HCT116 (cell line): ENCODE measurements around the gene CPEB1. TPM values are rescaled to one million over a fixed set of nuclear protein-coding genes. Genes with fewer than 3 reads are reported as not detected.

Source experiments
- ATAC-seq: fragments of 200-7000 bp; cut with Tn5 transposase; 2 replicates; pipeline ENCODE4 v1.9.1; 2020; ENCODE audit warnings: mild to moderate bottlenecking, moderate library complexity
- BruUV-seq: library from RNA; stranded (reverse); fragments of 400-500 nt; replicated peaks from 2 replicates; lab custom pipeline; 2021; lab: Mats Ljungman, UMichigan
- CTCF ChIA-PET: fragments of 300-600 bp; sonication (Branson Sonifier 250); formaldehyde crosslinking; loops from one replicate; lab custom pipeline; 2021; ENCODE audit warnings: antibody characterized with exemption; lab: Charles Lee
- POLR2A ChIA-PET: fragments of 300-600, 350-600 bp; sonication (Branson Sonifier 250); formaldehyde crosslinking; loops from one replicate; lab custom pipeline; 2021; ENCODE audit warnings: antibody characterized with exemption; lab: Charles Lee
- RAD21 ChIA-PET, 2 experiments: fragments of 300-600 bp; sonication (Branson Sonifier 250); formaldehyde crosslinking; loops; one replicate each; lab custom pipeline; 2023; ENCODE audit warnings: low total read pairs in 2 of 2; ENCODE audit not compliant: uncharacterized antibody in 2 of 2, unreplicated experiment in 2 of 2, low non-redundant PET in 1 of 2; lab: Charles Lee
- DNase-seq: peaks from one replicate; pipeline ENCODE4 v3.0.0-alpha.2; 2010; ENCODE audit warnings: low read depth, low spot score
- H2AFZ ChIP-seq: fragments of 200-600 bp; shearing (Covaris generic), sonication (generic); 2 replicates; pipeline ENCODE4 v1.6.1; 2017; ENCODE audit warnings: low read depth, mixed run types, mixed read lengths, antibody characterized with exemption, low read length; ENCODE audit not compliant: poor library complexity, severe bottlenecking
- H3K27ac ChIP-seq: 2 replicates; pipeline ENCODE4 v1.5.1; 2012; ENCODE audit warnings: low read depth, low read length
- H3K27me3 ChIP-seq: fragments of 200-600 bp; sonication (generic); 2 replicates; pipeline ENCODE4 v1.6.1; 2016; ENCODE audit warnings: mixed run types, low read length, mixed read lengths; ENCODE audit not compliant: insufficient read depth
- H3K36me3 ChIP-seq, 2 experiments: fragments of 200-500 bp in 1 of 2; fragments of 200-600 bp in 1 of 2; sonication (Bioruptor generic) in 1 of 2; sonication (generic) in 1 of 2; 2 replicates each; pipeline versions ENCODE4 v1.5.1 to v1.6.1; 2014 to 2016; ENCODE audit warnings: low read length in 2 of 2, inconsistent platforms in 1 of 2, mixed read lengths in 1 of 2, mixed run types in 1 of 2; ENCODE audit not compliant: insufficient read depth in 2 of 2, control insufficient read depth in 1 of 2
- H3K4me1 ChIP-seq, 2 experiments: fragments of 200-600 bp in 1 of 2; sonication (generic) in 1 of 2; 2 replicates each; pipeline versions ENCODE4 v1.5.1 to v1.6.1; 2012 to 2017; ENCODE audit warnings: low read length in 2 of 2, inconsistent platforms in 1 of 2, mild to moderate bottlenecking in 1 of 2, mixed read lengths in 1 of 2, mixed run types in 1 of 2, moderate library complexity in 1 of 2; ENCODE audit not compliant: insufficient read depth in 2 of 2, control insufficient read depth in 1 of 2
- H3K4me2 ChIP-seq: fragments of 200-600 bp; sonication (generic); 2 replicates; pipeline ENCODE4 v1.6.1; 2017; ENCODE audit warnings: mixed run types, low read length, mixed read lengths
- H3K4me3 ChIP-seq, 2 experiments: fragments of 200-600 bp in 1 of 2; sonication (generic) in 1 of 2; replicated peaks in 1 of 2; 2 replicates each; pipeline ENCODE4 v1.5.1; 2011 to 2016; ENCODE audit warnings: low read length in 2 of 2, control low read depth in 1 of 2, low read depth in 1 of 2, mild to moderate bottlenecking in 1 of 2, mixed read lengths in 1 of 2, mixed run types in 1 of 2
- H3K79me2 ChIP-seq: fragments of 200-600 bp; sonication (generic); 2 replicates; pipeline ENCODE4 v1.6.1; 2017; ENCODE audit warnings: mild to moderate bottlenecking, mixed run types, low read length, moderate library complexity, mixed read lengths; ENCODE audit not compliant: insufficient read depth
- H3K9ac ChIP-seq: fragments of 200-600 bp; sonication (generic); 2 replicates; pipeline ENCODE4 v1.6.1; 2016; ENCODE audit warnings: low read length, mixed read lengths
- H3K9me2 ChIP-seq: fragments of 200-600 bp; sonication (generic), shearing (Covaris generic); 2 replicates; pipeline ENCODE4 v1.6.1; 2017; ENCODE audit warnings: mixed run types, mild to moderate bottlenecking, moderate library complexity; ENCODE audit not compliant: insufficient read depth
- H3K9me3 ChIP-seq, 2 experiments: fragments of 200-500 bp in 1 of 2; fragments of 200-600 bp in 1 of 2; sonication (Bioruptor generic) in 1 of 2; sonication (generic) in 1 of 2; 2 replicates each; pipeline ENCODE4 v1.6.1; 2014 to 2017; ENCODE audit warnings: low read length in 2 of 2, mixed read lengths in 2 of 2, inconsistent platforms in 1 of 2, low read depth in 1 of 2, mild to moderate bottlenecking in 1 of 2, mixed run types in 1 of 2, moderate library complexity in 1 of 2; ENCODE audit not compliant: control insufficient read depth in 1 of 2, insufficient read depth in 1 of 2
- H4K20me1 ChIP-seq: fragments of 200-600 bp; sonication (generic), shearing (Covaris generic); 2 replicates; pipeline ENCODE4 v1.6.1; 2017; ENCODE audit warnings: mixed run types, mild to moderate bottlenecking, moderate library complexity; ENCODE audit not compliant: insufficient read depth
- CBX3 ChIP-seq: IDR thresholded peaks from 2 replicates; pipeline ENCODE4 v1.6.1; 2012; ENCODE audit warnings: low read depth
- EZH2phosphoT487 ChIP-seq: fragments of 200-600 bp; IDR thresholded peaks from 2 replicates; pipeline ENCODE4 v1.6.1; 2018; ENCODE audit warnings: antibody characterized with exemption, borderline replicate concordance
- POLR2AphosphoS5 ChIP-seq: IDR thresholded peaks from 2 replicates; pipeline ENCODE4 v1.6.1; 2011; ENCODE audit warnings: mild to moderate bottlenecking, low read depth, low read length, moderate library complexity
- SIN3A ChIP-seq: IDR thresholded peaks from 2 replicates; pipeline ENCODE4 v1.6.1; 2012; ENCODE audit warnings: low read depth
- TCF7L2 ChIP-seq: IDR thresholded peaks from 2 replicates; pipeline ENCODE4 v1.7.0; 2011; ENCODE audit warnings: borderline replicate concordance, inconsistent platforms; ENCODE audit not compliant: insufficient read depth, insufficient read length; ENCODE audit errors: extremely low read depth
- ZFX ChIP-seq: fragments of 450-650 bp; IDR thresholded peaks from 2 replicates; pipeline ENCODE4 v1.6.1; 2017
- intact Hi-C: fragments of 100-400 bp; cut with micrococcal nuclease; formaldehyde crosslinking; loops from 2 replicates; pipeline ENCODE4 v1.10.0; 2022
- total RNA-seq: library from RNA; stranded (reverse); gene quantifications from one replicate; pipeline ENCODE4 v1.2.1, GENCODE V29; 2021; ENCODE audit not compliant: unreplicated experiment
- TF ChIP-seq, protein P1 (sequence below): IDR thresholded peaks from 2 replicates; pipeline ENCODE4 v1.6.1; 2011; ENCODE audit warnings: mild to moderate bottlenecking, low read length, moderate library complexity; ENCODE audit not compliant: insufficient replicate concordance; ENCODE audit errors: extremely low read depth
- TF ChIP-seq, protein P2 (sequence below), 3 experiments: fragments of 200-600 bp in 1 of 3; sonication (generic) in 1 of 3; IDR thresholded peaks in 2 of 3; conservative IDR thresholded peaks in 1 of 3; 2 replicates each; pipeline ENCODE4 v1.5.1; 2012 to 2017; ENCODE audit warnings: low read depth in 2 of 3, low read length in 2 of 3, antibody characterized with exemption in 1 of 3, borderline replicate concordance in 1 of 3, control low read depth in 1 of 3, mild to moderate bottlenecking in 1 of 3, mixed read lengths in 1 of 3, mixed run types in 1 of 3, moderate library complexity in 1 of 3; ENCODE audit not compliant: insufficient read depth in 1 of 3

CPEB1 gene
- total RNA-seq, 1 experiment from 2014 or later, result not detected

DNA sequence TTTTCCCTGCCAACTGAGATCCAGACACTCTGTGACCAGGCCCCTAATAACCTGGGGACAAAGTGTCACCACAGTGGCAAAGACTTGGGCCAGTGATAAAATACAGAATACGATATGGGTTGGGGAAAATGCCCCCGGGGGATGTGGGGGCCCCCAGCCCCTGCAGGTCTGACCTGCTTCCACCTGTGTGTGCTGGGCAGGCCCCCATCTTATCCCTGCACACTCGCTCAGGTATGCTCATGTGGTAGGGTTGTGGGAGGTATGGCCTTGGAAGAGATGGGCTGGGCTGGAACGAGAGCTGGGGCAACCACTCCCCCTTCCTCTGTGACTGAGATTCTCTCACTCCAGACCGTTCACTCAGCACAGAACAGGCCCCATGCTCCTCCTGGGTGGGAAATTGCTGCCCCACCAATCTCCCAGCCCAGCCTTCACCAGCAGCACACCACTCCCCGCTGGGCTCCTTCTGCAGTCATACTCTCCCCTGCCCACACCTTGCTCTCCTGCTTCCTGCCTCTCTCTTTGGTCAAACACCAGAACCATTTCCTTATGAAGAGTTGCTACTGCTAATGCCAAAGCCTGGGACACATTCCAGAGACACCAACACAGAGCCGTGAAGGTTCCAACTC is 9.6 kb upstream of the CPEB1 start (continued):
- TF ChIP-seq, protein P1, sequence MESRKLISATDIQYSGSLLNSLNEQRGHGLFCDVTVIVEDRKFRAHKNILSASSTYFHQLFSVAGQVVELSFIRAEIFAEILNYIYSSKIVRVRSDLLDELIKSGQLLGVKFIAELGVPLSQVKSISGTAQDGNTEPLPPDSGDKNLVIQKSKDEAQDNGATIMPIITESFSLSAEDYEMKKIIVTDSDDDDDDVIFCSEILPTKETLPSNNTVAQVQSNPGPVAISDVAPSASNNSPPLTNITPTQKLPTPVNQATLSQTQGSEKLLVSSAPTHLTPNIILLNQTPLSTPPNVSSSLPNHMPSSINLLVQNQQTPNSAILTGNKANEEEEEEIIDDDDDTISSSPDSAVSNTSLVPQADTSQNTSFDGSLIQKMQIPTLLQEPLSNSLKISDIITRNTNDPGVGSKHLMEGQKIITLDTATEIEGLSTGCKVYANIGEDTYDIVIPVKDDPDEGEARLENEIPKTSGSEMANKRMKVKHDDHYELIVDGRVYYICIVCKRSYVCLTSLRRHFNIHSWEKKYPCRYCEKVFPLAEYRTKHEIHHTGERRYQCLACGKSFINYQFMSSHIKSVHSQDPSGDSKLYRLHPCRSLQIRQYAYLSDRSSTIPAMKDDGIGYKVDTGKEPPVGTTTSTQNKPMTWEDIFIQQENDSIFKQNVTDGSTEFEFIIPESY, result no peak
- TF ChIP-seq, protein P2, sequence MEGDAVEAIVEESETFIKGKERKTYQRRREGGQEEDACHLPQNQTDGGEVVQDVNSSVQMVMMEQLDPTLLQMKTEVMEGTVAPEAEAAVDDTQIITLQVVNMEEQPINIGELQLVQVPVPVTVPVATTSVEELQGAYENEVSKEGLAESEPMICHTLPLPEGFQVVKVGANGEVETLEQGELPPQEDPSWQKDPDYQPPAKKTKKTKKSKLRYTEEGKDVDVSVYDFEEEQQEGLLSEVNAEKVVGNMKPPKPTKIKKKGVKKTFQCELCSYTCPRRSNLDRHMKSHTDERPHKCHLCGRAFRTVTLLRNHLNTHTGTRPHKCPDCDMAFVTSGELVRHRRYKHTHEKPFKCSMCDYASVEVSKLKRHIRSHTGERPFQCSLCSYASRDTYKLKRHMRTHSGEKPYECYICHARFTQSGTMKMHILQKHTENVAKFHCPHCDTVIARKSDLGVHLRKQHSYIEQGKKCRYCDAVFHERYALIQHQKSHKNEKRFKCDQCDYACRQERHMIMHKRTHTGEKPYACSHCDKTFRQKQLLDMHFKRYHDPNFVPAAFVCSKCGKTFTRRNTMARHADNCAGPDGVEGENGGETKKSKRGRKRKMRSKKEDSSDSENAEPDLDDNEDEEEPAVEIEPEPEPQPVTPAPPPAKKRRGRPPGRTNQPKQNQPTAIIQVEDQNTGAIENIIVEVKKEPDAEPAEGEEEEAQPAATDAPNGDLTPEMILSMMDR (IDR thresholded peaks at IDR 0.05 in 2 of 3, conservative IDR thresholded peaks at IDR 0.05 in 1 of 3; ENCODE audit: borderline replicate concordance in 1 of 3, insufficient read depth in 1 of 3, low read depth in 2 of 3, low read length in 2 of 3), result no peak
- TF ChIP-seq, all 23 proteins: peak for 0

DNA sequence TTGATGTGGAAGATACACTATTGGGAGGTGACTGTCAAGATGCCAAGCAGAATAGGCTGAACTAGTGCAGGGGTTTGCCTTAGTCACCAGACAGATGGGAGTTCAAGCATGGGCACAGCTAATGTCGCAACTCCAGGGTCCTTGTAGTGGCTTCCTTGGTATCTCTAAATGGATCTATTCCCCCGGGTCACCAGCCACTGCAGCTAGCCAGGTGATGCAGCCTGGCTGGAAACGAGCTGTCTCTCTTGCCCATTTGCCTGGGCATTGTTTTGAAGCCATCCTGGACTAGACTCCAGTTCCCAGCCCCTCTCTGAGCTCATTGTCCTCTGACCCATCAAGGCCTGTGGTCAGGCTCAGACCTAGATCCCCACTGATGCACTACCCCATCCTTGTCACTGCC is 8.4 kb upstream of the CPEB1 start:
- Histone ChIP-seq H4K20me1 (no peaks in the 10 kb centered on the region), H3K4me1 (no peaks in the 10 kb centered on the region), H3K27ac (no peak overlapping the region), H3K4me3 (no peak overlapping the region), H3K27me3 (peaks cover 35% of the 10 kb centered on the region), H2AFZ (no peak overlapping the region), H3K9me2 (no peaks in the 10 kb centered on the region; the same call in 1 of the 2 replicates), H3K9me3 (no peaks in the 10 kb centered on the region), H3K4me2 (no peak overlapping the region), H3K9ac (no peak overlapping the region), H3K79me2 (no peaks in the 10 kb centered on the region)
- POLR2A ChIA-PET, result no interaction called here
- intact Hi-C loops, result no loop called here
- no TSS peak for BruUV-seq
- RAD21 ChIA-PET, result no interaction called here
- DNase-seq, result no peak
- CTCF ChIA-PET, result no interaction called here
- TF ChIP-seq POLR2AphosphoS5 (no peak), CBX3 (no peak), TCF7L2 (no peak), EZH2phosphoT487 (no peak), ZFX (no peak), SIN3A (no peak)
- TF ChIP-seq, protein P1, result no peak
- TF ChIP-seq, protein P2 (IDR thresholded peaks at IDR 0.05 in 2 of 3, conservative IDR thresholded peaks at IDR 0.05 in 1 of 3; ENCODE audit: borderline replicate concordance in 1 of 3, insufficient read depth in 1 of 3, low read depth in 2 of 3, low read length in 2 of 3), result no peak
- TF ChIP-seq, all 23 proteins: peak for 0
- H3K36me3 ChIP-seq, result no peaks in the 10 kb centered on the region
- ATAC-seq, result no peak
